Glutamatergic neuron (in vitro differentiated cells): Measurements from ENCODE around the gene TTN. TPM values are rescaled to one million over a fixed set of nuclear protein-coding genes. Genes with fewer than 3 reads are reported as not detected.

Source experiments
- DNase-seq: peaks from one replicate; pipeline ENCODE4 v3.0.0; 2022
- H3K27ac Mint-ChIP-seq: one replicate; pipeline ENCODE4 v1.8.0; 2020; ENCODE audit warnings: mild to moderate bottlenecking, mixed read lengths, inconsistent platforms; ENCODE audit not compliant: unreplicated experiment
- H3K27me3 Mint-ChIP-seq: one replicate; pipeline ENCODE4 v1.8.0; 2020; ENCODE audit warnings: mild to moderate bottlenecking, moderate library complexity, mixed read lengths, inconsistent platforms; ENCODE audit not compliant: unreplicated experiment
- H3K36me3 Mint-ChIP-seq: one replicate; pipeline ENCODE4 v1.8.0; 2020; ENCODE audit warnings: mild to moderate bottlenecking, mixed read lengths, inconsistent platforms; ENCODE audit not compliant: unreplicated experiment
- H3K4me1 Mint-ChIP-seq: one replicate; pipeline ENCODE4 v1.8.0; 2020; ENCODE audit warnings: mild to moderate bottlenecking, low read depth, mixed read lengths, inconsistent platforms; ENCODE audit not compliant: unreplicated experiment
- H3K4me3 Mint-ChIP-seq: one replicate; pipeline ENCODE4 v1.8.0; 2020; ENCODE audit warnings: mild to moderate bottlenecking, mixed read lengths, inconsistent platforms; ENCODE audit not compliant: unreplicated experiment
- H3K9me3 Mint-ChIP-seq: one replicate; pipeline ENCODE4 v1.8.0; 2020; ENCODE audit warnings: mild to moderate bottlenecking, moderate library complexity, mixed read lengths, inconsistent platforms; ENCODE audit not compliant: unreplicated experiment
- total RNA-seq: library from RNA; stranded (reverse); fragmentation: NEBNext Ultra II Directional; extraction: Animal tissue kit (Norgen Biotek cat#: 25700); gene quantifications from one replicate; pipeline ENCODE4 v1.2.1, GENCODE V29; 2021; ENCODE audit not compliant: unreplicated experiment
- TF ChIP-seq, protein P1 (sequence below): fragments of 200-600 bp; sonication (generic); IDR thresholded peaks from one replicate; pipeline ENCODE4 v1.5.0; 2021; ENCODE audit not compliant: partially characterized antibody, unreplicated experiment

The TTN gene
- total RNA-seq, 1 donor from 2014 or later: 0.34 TPM

DNA sequence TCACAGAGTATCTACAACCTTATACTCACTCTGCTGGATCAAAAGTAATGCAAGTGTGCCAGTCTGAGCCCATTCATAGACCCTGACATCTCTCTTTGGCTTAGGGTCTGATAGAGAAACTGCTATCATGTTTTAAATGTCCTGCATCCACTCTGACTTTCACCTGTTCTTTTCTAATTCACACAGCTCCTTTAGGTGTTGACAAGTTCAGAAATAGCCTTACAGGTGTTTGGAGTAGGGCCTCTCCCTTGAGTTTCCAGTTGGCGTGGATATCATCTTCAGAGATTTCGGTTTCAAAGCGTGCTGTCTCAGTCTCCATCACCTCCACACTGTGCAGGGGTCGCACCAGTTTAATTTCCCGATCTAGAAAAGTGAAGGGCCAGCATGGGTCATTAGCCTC lies 176.6 kb downstream of the TTN start:
- TF ChIP-seq, protein P1, sequence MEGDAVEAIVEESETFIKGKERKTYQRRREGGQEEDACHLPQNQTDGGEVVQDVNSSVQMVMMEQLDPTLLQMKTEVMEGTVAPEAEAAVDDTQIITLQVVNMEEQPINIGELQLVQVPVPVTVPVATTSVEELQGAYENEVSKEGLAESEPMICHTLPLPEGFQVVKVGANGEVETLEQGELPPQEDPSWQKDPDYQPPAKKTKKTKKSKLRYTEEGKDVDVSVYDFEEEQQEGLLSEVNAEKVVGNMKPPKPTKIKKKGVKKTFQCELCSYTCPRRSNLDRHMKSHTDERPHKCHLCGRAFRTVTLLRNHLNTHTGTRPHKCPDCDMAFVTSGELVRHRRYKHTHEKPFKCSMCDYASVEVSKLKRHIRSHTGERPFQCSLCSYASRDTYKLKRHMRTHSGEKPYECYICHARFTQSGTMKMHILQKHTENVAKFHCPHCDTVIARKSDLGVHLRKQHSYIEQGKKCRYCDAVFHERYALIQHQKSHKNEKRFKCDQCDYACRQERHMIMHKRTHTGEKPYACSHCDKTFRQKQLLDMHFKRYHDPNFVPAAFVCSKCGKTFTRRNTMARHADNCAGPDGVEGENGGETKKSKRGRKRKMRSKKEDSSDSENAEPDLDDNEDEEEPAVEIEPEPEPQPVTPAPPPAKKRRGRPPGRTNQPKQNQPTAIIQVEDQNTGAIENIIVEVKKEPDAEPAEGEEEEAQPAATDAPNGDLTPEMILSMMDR: no peak
- Mint-ChIP-seq H3K9me3 (no peaks in the 10 kb centered on the region), H3K27me3 (no peaks in the 10 kb centered on the region), H3K4me1 (peaks cover 4% of the 10 kb centered on the region), H3K36me3 (no peaks in the 10 kb centered on the region), H3K4me3 (no peak overlapping the region), H3K27ac (no peak overlapping the region)
- no peak for DNase-seq

DNA sequence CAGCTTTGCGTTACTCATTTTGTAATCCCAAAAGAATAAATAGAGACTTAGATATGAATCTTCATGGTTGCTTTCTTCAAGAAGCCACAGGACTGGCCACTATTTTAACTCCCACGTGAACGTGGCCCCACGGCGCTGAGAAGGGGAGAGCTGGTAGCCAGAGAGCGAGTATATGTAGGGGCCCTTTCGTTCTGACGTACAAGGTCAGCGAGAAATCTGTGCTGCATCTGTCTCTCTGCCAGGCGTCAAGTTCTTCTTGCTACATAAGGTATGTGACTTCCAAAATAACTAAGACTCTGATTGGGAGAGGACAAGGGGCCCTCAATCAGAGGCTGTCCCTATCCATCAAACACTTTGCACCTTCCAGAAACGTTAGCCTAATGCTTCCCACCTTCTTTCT lies 177.8 kb downstream of the TTN start:
- TF ChIP-seq, protein P1: no peak
- no peaks in the 10 kb centered on the region for H3K36me3 Mint-ChIP-seq
- H3K4me3 Mint-ChIP-seq: no peak overlapping the region
- peaks cover 4% of the 10 kb centered on the region for H3K4me1 Mint-ChIP-seq
- no peaks in the 10 kb centered on the region for H3K9me3 Mint-ChIP-seq
- H3K27me3 Mint-ChIP-seq: no peaks in the 10 kb centered on the region
- no peak for DNase-seq
- H3K27ac Mint-ChIP-seq: no peak overlapping the region

DNA sequence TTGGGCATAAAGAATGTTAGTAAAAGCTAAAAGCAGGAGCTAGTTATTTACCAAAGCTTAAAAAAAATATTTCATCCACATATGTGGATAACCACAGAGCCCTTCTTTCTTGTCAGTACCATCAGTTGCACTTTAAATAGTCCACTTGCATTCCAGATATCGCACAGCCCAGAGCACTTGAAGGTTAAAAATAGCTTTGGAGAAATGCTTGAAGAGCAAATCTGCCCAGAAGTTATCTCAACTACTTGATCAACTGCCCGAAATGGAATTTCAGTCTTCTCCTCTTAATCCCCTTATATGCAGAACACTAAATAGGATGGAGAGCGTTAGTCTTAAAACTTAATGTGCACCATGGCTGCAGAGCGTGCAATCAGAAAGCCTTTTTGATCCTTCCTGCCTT lies 178.6 kb downstream of the TTN start:
- Mint-ChIP-seq H3K36me3 (no peaks in the 10 kb centered on the region), H3K4me3 (no peak overlapping the region), H3K27me3 (no peaks in the 10 kb centered on the region), H3K9me3 (no peaks in the 10 kb centered on the region), H3K27ac (no peak overlapping the region), H3K4me1 (peaks cover 4% of the 10 kb centered on the region)
- TF ChIP-seq, protein P1: no peak
- DNase-seq: no peak

DNA sequence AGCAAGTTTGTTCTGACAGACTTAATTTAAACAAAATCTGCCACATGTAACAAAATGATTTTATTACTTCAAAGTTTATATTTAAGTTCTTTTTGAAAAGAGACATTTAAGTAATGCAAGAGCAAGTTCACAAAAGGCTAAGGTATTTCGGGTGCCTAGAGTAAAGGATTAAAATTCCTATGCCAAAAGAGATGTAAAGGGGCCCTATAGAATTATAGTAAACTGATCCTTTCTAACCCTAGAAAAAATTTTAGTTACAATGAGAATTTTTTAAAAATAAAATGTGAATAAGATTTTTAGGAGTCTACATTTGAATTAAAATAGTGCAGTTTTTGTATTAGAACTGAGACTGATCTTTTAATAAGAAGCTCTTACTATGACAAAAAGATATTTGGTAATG lies 179.8 kb downstream of the TTN start:
- Mint-ChIP-seq H3K4me3 (no peak overlapping the region), H3K4me1 (peaks cover 4% of the 10 kb centered on the region), H3K9me3 (no peaks in the 10 kb centered on the region), H3K36me3 (no peaks in the 10 kb centered on the region), H3K27me3 (no peaks in the 10 kb centered on the region), H3K27ac (no peak overlapping the region)
- TF ChIP-seq, protein P1: no peak
- no peak for DNase-seq

DNA sequence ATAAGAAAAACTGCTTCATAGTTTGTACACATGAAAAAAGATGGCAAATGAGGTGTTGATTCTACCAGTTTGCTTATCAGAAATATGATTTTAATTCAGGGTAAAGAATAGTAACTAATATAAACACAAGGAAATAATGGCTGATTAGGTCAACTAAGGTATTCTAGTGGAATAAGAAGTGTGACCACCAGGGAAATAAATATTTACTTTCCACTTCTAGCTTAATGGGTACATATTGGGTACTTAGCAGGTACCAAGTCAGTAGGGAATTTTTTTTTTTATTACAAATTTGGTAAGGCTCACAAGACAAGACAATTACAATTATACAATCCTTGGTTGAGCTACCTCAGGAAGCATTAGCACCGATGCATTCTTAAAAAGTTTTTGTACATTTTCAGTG lies 191.3 kb downstream of the TTN start:
- no peak for DNase-seq
- no peaks in the 10 kb centered on the region for H3K4me1 Mint-ChIP-seq
- H3K4me3 Mint-ChIP-seq: no peak overlapping the region
- TF ChIP-seq, protein P1: no peak
- no peaks in the 10 kb centered on the region for H3K9me3 Mint-ChIP-seq
- H3K27ac Mint-ChIP-seq: no peak overlapping the region
- H3K36me3 Mint-ChIP-seq: no peaks in the 10 kb centered on the region
- no peaks in the 10 kb centered on the region for H3K27me3 Mint-ChIP-seq
